OCI-LY7 (cell line): Measurements from ENCODE around the gene SWAP70. TPM values are rescaled to one million over a fixed set of nuclear protein-coding genes. Genes with fewer than 3 reads are reported as not detected.
A peak's percentile ranks its signal among the peaks of the same experiment; 100 is the strongest.
"Not testable (repeated sequence)": the region's sequence is repeated elsewhere in the genome, so short reads cannot be mapped to it uniquely, and the experiment has no call there.

Experiments used
- BruUV-seq: library from RNA; stranded (reverse); fragments of 400-500 nt; replicated peaks from 2 replicates; lab custom pipeline; 2021; lab: Mats Ljungman, UMichigan
- CTCF ChIA-PET: fragments of 300-600 bp; sonication (Branson Sonifier 250); formaldehyde crosslinking; loops from one replicate; lab custom pipeline; 2022; ENCODE audit warnings: antibody characterized with exemption; ENCODE audit not compliant: unreplicated experiment; lab: Charles Lee
- POLR2A ChIA-PET: fragments of 300-600 bp; sonication (Branson Sonifier 250); formaldehyde crosslinking; loops from one replicate; lab custom pipeline; 2022; ENCODE audit warnings: antibody characterized with exemption; lab: Charles Lee
- DNase-seq: peaks from one replicate; pipeline ENCODE4 v3.0.0-alpha.2; 2015; ENCODE audit warnings: low spot score
- H2AFZ ChIP-seq: fragments of 200-600 bp; sonication (generic), shearing (Covaris generic); 2 replicates; pipeline ENCODE4 v1.6.1; 2014; ENCODE audit warnings: mild to moderate bottlenecking, antibody characterized with exemption, low read length, moderate library complexity
- H3K27ac ChIP-seq: fragments of 200-600 bp; sonication (generic); 2 replicates; pipeline ENCODE4 v1.5.1; 2014; ENCODE audit warnings: mixed run types, low read depth, mild to moderate bottlenecking, moderate library complexity, low read length, inconsistent platforms; ENCODE audit not compliant: poor library complexity, severe bottlenecking
- H3K36me3 ChIP-seq: fragments of 200-600 bp; sonication (generic); 2 replicates; pipeline ENCODE4 v1.6.1; 2014; ENCODE audit warnings: mild to moderate bottlenecking, antibody characterized with exemption, low read length, moderate library complexity, mixed read lengths; ENCODE audit not compliant: insufficient read depth
- H3K4me1 ChIP-seq: fragments of 200-600 bp; sonication (generic); 2 replicates; pipeline ENCODE4 v1.5.1; 2014; ENCODE audit warnings: mild to moderate bottlenecking, low read length; ENCODE audit not compliant: insufficient read depth, poor library complexity, severe bottlenecking
- H3K4me2 ChIP-seq: fragments of 200-600 bp; sonication (generic); 2 replicates; pipeline ENCODE4 v1.6.1; 2014; ENCODE audit warnings: mild to moderate bottlenecking, low read length
- H3K4me3 ChIP-seq: fragments of 200-600 bp; sonication (generic); 2 replicates; pipeline ENCODE4 v1.5.1; 2014; ENCODE audit warnings: mild to moderate bottlenecking, low read depth, low read length; ENCODE audit not compliant: poor library complexity, severe bottlenecking
- H3K79me2 ChIP-seq: fragments of 200-600 bp; sonication (generic); 2 replicates; pipeline ENCODE4 v1.6.1; 2016; ENCODE audit warnings: low read depth, mild to moderate bottlenecking, low read length, moderate library complexity, mixed read lengths; ENCODE audit not compliant: insufficient read depth
- H3K9me2 ChIP-seq: fragments of 200-600 bp; sonication (generic); 2 replicates; pipeline ENCODE4 v1.6.1; 2016; ENCODE audit warnings: mild to moderate bottlenecking, low read length, mixed read lengths; ENCODE audit not compliant: insufficient read depth
- H3K9me3 ChIP-seq: fragments of 200-600 bp; sonication (generic); 2 replicates; pipeline ENCODE4 v1.6.1; 2014; ENCODE audit warnings: mild to moderate bottlenecking, mixed run types, low read length, mixed read lengths
- H4K20me1 ChIP-seq: fragments of 200-600 bp; sonication (generic); 2 replicates; pipeline ENCODE4 v1.6.1; 2014; ENCODE audit warnings: mild to moderate bottlenecking, antibody characterized with exemption, low read length, moderate library complexity, mixed read lengths; ENCODE audit not compliant: insufficient read depth
- CTCF ChIP-seq: fragments of 200-600 bp; sonication (generic); conservative IDR thresholded peaks from 2 replicates; pipeline ENCODE4 v1.5.1; 2014; ENCODE audit warnings: mild to moderate bottlenecking, antibody characterized with exemption, low read length, moderate library complexity, mixed read lengths
- EZH2phosphoT487 ChIP-seq: fragments of 200-600 bp; sonication (generic); IDR thresholded peaks from 2 replicates; pipeline ENCODE4 v1.6.1; 2018; ENCODE audit warnings: low read depth, borderline replicate concordance, mild to moderate bottlenecking, mixed run types, antibody characterized with exemption, low read length, moderate library complexity, mixed read lengths
- intact Hi-C: fragments of 100-400 bp; cut with micrococcal nuclease; formaldehyde crosslinking; loops from one replicate; pipeline ENCODE4 v1.10.0; 2022; ENCODE audit not compliant: unreplicated experiment
- total RNA-seq, 2 experiments: library from RNA; depleted of rRNA in 1 of 2; stranded (reverse); fragments of >200 nt in 1 of 2; shearing (Covaris generic) in 1 of 2; gene quantifications; 2 replicates each; pipeline ENCODE4 v1.2.3, GENCODE V29; 2014 to 2022

Gene SWAP70
- total RNA-seq, 2 experiments from 2014 or later, result 37.5 to 110 TPM

DNA sequence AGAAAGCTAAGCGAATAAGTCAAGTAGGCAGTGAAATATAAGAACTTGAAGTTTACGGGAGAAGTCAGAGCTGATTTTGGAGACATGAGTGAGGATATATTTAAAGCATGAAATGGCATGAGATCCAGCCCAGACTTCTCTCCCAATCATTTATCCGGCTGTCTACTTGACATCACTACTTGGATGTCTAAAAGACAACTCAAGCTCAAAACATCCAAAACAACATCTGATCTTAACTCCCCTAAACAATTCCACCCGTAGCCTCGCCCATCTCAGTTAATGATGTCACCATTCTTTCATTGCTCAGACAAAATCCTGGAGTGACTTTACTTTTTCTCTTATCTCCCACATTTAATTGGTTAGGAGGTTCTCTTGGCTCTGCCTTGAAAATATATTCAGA is 45.9 kb upstream of the SWAP70 start:
- no peaks in the 10 kb centered on the region for H3K36me3 ChIP-seq
- DNase-seq, result no peak
- peaks cover 70% of the 10 kb centered on the region for H3K4me1 ChIP-seq
- no peaks in the 10 kb centered on the region; the same call in 1 of the 2 replicates for H3K9me3 ChIP-seq
- TF ChIP-seq EZH2phosphoT487 (no peak), CTCF (no peak)
- no peak overlapping the region for H3K4me3 ChIP-seq
- ChIA-PET CTCF (no interaction called here), POLR2A (interaction anchor here (0.9 to 4.3 kb wide), 15 partner anchors 11 to 130 kb away, joined by 3 to 28 read pairs (median 5); partner anchors contain the start of gene SWAP70)
- H4K20me1 ChIP-seq, result no peaks in the 10 kb centered on the region
- intact Hi-C loops, result loop anchor here (10.0 kb wide), 1 partner anchor 233 kb away; the partner anchor contains the start of gene IPO7
- peak overlapping the region; percentile 26 for H3K27ac ChIP-seq
- peaks cover 6% of the 10 kb centered on the region; the same call in 1 of the 2 replicates for H3K79me2 ChIP-seq
- H3K9me2 ChIP-seq, result no peaks in the 10 kb centered on the region
- no TSS peak for BruUV-seq
- no peak overlapping the region for H3K4me2 ChIP-seq
- no peak overlapping the region for H2AFZ ChIP-seq

GRCh38 chr11:9619004-9619403 is 44.9 kb upstream of the SWAP70 start:
- H3K36me3 ChIP-seq, result no peaks in the 10 kb centered on the region
- intact Hi-C loops, result loop anchor here (10.0 kb wide), 1 partner anchor 234 kb away; the partner anchor contains the start of gene IPO7
- CTCF ChIA-PET, result interaction anchor here (0.6 kb wide), 1 partner anchor 27 kb away, joined by 3 read pairs; no protein-coding TSS in a partner anchor
- H3K4me3 ChIP-seq, result peak overlapping the region; percentile 7
- H3K9me2 ChIP-seq, result no peaks in the 10 kb centered on the region
- H4K20me1 ChIP-seq, result no peaks in the 10 kb centered on the region
- H3K9me3 ChIP-seq, result no peaks in the 10 kb centered on the region; the same call in 1 of the 2 replicates
- peaks cover 62% of the 10 kb centered on the region for H3K4me1 ChIP-seq
- POLR2A ChIA-PET, result interaction anchor here (0.8 to 4.3 kb wide), 18 partner anchors 10 to 130 kb away, joined by 3 to 28 read pairs (median 5); partner anchors contain the start of gene WEE1
- no TSS peak for BruUV-seq
- peak; percentile 33 for DNase-seq
- peak overlapping the region; percentile 60 for H3K4me2 ChIP-seq
- TF ChIP-seq CTCF, result no peak
- no peak for TF ChIP-seq EZH2phosphoT487
- peaks cover 6% of the 10 kb centered on the region; the same call in 1 of the 2 replicates for H3K79me2 ChIP-seq
- peak overlapping the region; percentile 55 for H3K27ac ChIP-seq
- peak overlapping the region; percentile 77; the same call in 1 of the 2 replicates for H2AFZ ChIP-seq

GRCh38 chr11:9619971-9620370 is 43.9 kb upstream of the SWAP70 start:
- DNase-seq, result no peak
- H2AFZ ChIP-seq, result peak overlapping the region; percentile 77
- TF ChIP-seq EZH2phosphoT487 (no peak), CTCF (no peak)
- no TSS peak for BruUV-seq
- intact Hi-C loops, result loop anchor here (10.0 kb wide), 1 partner anchor 235 kb away; the partner anchor contains the start of gene IPO7
- H3K9me3 ChIP-seq, result no peaks in the 10 kb centered on the region; the same call in 1 of the 2 replicates
- H3K4me1 ChIP-seq, result peaks cover 64% of the 10 kb centered on the region
- H3K9me2 ChIP-seq, result no peaks in the 10 kb centered on the region
- ChIA-PET POLR2A (interaction anchor here (0.6 to 4.3 kb wide), 19 partner anchors 9 to 1117 kb away, joined by 3 to 28 read pairs (median 5); partner anchors contain the start of genes SWAP70 and WEE1), CTCF (no interaction called here)
- peaks cover 6% of the 10 kb centered on the region; the same call in 1 of the 2 replicates for H3K79me2 ChIP-seq
- peak overlapping the region; percentile 55 for H3K27ac ChIP-seq
- peak overlapping the region; percentile 60 for H3K4me2 ChIP-seq
- no peaks in the 10 kb centered on the region for H3K36me3 ChIP-seq
- H3K4me3 ChIP-seq, result no peak overlapping the region
- H4K20me1 ChIP-seq, result no peaks in the 10 kb centered on the region

DNA sequence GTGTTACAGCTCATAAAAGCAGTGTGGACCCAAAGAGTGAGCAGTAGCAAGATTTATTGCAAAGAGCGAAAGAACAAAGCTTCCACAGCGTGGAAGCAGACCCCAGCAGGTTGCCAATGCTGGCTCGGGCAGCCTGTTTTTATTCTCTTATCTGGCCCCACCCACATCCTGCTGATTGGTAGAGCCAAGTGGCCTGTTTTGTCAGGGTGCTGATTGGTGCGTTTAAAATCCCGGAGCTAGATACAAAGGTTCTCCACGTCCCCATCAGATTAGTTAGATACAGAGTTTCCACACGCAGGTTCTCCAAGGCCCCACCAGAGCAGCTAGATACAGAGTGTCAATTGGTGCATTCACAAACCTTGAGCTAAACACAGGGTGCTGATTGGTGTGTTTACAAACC is 41.5 kb upstream of the SWAP70 start:
- H3K4me2 ChIP-seq, BruUV-seq, H3K79me2 ChIP-seq, H2AFZ ChIP-seq, H3K9me2 ChIP-seq, DNase-seq, H3K9me3 ChIP-seq, H4K20me1 ChIP-seq, H3K4me3 ChIP-seq, H3K36me3 ChIP-seq, intact Hi-C loops, H3K27ac ChIP-seq, CTCF ChIA-PET: not testable (repeated sequence)
- H3K4me1 ChIP-seq, result peaks cover 55% of the 10 kb centered on the region
- POLR2A ChIA-PET, result interaction anchor here (1.2 to 1.5 kb wide), 3 partner anchors 10 to 128 kb away, joined by 3 to 5 read pairs (median 3); no protein-coding TSS in a partner anchor
